Breast epithelium (tissue), 3 donors: ENCODE measurements around the gene ATP13A5.

Experiments used
- POLR2A ChIP-seq: fragments of 450-650 bp; IDR thresholded peaks from one replicate; pipeline ENCODE4 v1.6.1; 2016; ENCODE audit warnings: antibody characterized with exemption, mild to moderate bottlenecking, moderate library complexity
- POLR2AphosphoS5 ChIP-seq, 3 donors: sonication (generic); formaldehyde crosslinking; IDR thresholded peaks; one replicate each; pipeline ENCODE4 v1.6.1; 2017; ENCODE audit warnings: antibody characterized with exemption in 3 of 3
- TF ChIP-seq, protein P1 (sequence below), 3 donors: fragments of 450-650 bp; IDR thresholded peaks; one replicate each; pipeline ENCODE4 v1.5.1; 2016 to 2017; ENCODE audit warnings: antibody characterized with exemption in 3 of 3, mild to moderate bottlenecking in 3 of 3, moderate library complexity in 3 of 3

DNA sequence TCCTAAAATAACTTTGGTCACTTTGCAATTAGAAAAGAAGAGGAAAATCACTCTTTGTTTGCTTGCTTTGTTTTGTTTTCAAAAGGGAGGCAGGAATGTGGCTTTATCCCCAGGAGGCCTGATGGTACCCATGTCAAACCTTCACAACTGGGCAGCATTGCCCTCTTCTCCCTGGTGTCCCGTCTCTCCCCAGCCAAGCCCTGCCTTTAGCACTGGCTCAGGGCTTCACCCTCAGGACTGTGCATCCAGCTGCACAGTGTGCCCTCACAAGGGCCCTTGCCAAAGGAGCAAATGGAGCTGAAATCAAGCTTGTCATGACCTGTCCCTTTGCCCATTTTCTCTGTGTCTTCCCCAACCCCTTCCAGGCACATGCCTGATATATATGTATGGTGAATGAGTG is 29.1 kb upstream of the ATP13A5 start:
- TF ChIP-seq, protein P1, sequence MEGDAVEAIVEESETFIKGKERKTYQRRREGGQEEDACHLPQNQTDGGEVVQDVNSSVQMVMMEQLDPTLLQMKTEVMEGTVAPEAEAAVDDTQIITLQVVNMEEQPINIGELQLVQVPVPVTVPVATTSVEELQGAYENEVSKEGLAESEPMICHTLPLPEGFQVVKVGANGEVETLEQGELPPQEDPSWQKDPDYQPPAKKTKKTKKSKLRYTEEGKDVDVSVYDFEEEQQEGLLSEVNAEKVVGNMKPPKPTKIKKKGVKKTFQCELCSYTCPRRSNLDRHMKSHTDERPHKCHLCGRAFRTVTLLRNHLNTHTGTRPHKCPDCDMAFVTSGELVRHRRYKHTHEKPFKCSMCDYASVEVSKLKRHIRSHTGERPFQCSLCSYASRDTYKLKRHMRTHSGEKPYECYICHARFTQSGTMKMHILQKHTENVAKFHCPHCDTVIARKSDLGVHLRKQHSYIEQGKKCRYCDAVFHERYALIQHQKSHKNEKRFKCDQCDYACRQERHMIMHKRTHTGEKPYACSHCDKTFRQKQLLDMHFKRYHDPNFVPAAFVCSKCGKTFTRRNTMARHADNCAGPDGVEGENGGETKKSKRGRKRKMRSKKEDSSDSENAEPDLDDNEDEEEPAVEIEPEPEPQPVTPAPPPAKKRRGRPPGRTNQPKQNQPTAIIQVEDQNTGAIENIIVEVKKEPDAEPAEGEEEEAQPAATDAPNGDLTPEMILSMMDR (IDR thresholded peaks at IDR 0.05), result no peak
- TF ChIP-seq POLR2AphosphoS5 (IDR thresholded peaks at IDR 0.05) (no peak), POLR2A (no peak)
